ENCODE data around the gene RFC4.
A peak's percentile ranks its signal among the peaks of the same experiment; 100 is the strongest.

The RFC4 gene

DNA sequence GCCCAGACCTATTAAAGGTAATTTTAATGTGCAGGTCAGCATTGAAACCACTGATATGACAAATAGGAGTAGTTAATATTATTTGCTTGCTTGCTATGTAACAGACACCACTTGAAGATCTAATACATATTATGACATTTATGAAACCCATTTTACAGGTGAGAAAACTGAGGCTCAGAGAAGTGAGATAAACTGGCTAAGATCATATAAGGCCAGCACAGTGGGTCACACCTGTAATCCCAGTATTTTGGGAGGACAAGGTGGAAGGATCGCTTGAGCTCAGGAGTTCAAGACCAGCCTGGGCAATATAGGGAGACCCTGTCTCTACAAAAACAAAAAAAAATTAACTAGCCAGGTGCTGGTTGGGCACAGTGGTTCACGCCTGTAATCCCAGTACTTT is 56.0 kb downstream of the RFC4 start:
- DNase-seq (ENCODE audit: low read depth), result no peak

DNA sequence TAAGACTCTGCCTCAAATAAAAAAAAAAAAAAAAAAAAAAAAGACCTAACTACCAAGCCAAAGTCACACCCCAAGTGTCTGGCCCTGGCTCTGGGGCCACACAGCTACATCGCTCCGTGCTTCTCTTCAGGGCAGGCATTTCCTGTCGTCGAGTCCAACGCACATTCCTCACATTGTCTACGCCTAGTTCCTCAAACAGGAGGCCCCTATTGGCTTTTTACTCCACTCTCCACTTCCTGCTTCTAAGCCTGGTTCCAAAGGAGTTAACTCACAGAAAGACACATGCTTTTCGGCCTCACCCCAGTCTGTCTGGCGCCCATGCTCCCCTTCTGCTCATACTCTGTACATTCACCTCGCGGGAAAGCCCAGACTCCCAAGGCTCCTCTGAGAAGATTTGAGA is 60.3 kb downstream of the RFC4 start:
- peak; percentile 67 for DNase-seq (ENCODE audit: low read depth)

DNA sequence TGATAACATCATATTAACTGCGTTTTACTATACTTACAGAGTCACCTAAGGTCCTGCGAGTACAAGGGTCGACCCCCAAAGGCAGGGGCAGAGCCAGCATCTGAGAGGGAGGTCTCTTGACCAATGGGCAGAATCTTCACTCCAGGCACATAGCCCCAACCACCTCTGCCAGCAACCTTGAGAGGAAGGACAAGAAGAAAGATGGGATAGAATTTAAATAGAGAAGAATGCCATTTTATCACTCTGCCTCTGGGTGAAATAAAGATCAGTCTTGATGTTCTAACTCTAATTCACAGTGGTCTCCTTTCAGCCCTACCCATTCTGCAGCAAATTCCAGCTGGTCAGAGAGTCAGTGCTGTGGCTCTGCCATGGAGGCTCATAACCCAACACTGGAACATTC is 62.6 kb downstream of the RFC4 start:
- no peak for DNase-seq (ENCODE audit: low read depth)

DNA sequence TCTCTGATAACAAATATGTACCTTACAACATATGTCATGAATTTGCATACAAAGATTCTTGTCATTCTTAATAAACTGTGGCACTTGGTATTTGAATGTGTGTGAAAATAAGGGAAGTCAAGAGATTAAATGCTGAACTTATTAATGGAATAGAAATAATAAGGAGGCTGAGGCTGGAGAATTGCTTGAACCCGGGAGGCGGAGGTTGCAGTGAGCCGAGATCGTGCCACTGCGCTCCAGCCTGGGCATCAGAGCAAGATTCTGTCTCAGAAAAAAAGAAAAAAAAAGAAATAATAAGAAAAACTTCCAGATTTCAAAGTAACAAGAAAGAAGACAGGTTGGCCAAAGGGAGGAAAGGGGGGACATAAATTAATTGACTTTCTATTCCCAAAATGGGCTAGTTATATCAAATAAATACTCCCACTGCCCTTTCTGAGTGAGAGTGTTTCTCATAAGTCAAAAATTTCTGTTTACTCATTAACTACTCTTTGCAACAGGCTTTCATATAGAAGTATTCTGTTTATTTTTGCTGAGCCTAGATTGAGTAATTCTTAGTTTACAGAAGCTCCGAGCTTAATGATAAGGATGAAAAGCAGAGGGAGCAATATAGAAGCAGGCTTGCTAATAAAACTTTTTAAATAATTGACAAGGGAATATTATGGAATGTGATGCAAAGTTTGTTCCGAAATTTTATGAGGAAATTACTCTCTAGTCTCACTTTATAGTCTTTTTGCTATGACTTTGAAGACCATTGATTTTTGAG is 63.5 kb downstream of the RFC4 start:
- no peak for DNase-seq (ENCODE audit: low read depth)
